NCI-H2227 (cell line): Measurements from ENCODE around the gene CTR9.
A peak's percentile ranks its signal among the peaks of the same experiment; 100 is the strongest.

Source experiments
- DNase-seq: peaks from one replicate; lab custom pipeline; 2025; ENCODE audit not compliant: unreplicated experiment; lab: John Stamatoyannopoulos, UW

The CTR9 gene

DNA sequence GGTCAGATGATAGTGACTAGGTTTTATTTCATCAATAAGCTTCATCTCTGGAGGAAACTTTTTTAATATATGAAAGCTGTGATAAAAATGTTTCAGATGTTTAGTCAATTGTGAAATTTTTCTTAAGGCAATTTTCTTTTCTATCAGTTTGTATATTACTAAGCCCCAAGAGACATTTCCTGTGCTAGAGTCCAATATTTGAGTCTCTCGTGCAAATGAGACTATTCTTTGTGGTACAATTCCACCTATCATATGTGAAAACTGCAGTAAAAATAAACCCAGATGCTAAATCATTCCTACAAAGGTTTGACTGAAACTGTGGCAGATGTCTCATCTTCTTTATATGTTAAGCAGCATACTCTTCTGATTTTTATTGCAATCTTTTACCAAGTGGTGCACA, 28.0 kb downstream of the CTR9 start:
- no peak for DNase-seq

DNA sequence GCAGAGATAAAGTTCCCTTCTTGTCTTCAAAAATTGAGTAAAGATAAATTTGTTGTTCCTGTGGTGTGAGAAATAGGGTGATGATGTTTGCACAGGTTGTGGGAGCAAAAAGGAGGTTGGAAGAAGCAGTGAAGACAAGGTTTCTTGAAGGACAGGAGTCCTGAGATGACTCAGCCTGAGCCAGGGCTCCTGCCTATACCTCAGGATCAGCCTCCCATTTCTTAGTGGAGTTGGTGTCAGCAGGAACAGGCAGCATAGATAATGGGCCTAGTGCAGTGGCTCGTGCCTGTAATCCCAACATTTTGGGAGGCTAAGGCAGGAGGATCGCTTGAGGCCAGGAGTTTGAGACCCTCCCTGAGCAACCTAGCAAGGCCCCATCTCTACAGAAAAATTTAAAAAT, 29.0 kb downstream of the CTR9 start:
- DNase-seq = no peak

DNA sequence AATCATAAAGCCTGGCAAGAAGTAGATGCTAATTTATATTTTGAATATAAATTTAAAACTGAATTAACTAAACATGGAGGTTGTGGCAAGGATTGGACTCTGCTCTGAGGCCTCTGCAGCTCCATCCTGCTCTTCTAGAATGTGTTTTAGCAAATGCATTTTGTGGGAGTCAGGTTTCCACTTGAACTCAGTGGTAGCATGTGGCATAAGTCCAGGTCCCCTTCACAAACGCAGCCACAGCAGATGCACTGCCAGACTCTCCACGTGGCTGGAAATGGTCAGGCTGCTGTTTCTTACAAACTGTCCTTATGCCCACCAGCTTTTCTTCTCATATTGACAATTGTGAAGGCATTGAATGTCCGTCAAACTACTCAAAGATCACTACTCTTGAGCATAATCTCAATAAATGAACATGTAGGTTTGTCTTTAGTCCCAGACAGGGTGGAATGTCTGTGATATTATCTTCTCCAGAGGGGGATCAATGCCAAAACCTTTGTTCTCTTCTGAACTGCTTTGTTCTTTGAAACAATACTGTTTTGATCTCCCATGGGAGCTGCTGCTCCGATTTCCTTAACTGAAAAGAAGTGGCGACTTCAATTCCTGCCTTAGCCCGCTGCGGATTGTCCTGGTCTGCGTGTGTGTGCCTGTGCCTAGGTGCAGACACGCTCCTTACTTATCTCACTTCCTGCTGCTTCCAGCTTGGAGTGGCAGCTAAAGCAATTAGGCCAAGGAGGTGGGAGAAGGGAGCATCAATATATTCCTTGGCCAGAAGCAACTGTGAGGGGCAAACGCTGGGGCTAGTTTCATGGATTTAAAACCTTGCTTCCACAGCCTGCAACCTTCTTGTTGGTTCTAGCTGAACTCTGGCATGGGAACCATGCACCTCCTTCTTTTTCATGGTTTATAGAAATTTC, 33.4 kb downstream of the CTR9 start:
- DNase-seq = peak; percentile 7

DNA sequence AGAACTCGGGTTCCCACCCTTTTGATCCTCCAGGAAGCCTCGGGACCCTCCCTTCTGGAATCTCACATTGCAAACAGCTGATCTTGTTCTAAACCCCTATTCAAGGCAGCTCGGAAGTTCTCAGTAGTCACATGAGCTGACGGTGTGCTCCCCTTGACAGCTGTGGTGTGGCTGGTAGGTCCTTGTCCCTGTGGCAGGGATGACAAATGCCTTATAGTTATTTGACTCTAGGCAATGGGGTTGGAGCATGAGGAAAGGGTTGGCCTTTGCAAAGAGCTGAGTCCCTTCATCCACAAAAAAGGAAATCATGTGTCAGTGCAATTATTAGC, 34.1 kb downstream of the CTR9 start:
- DNase-seq = no peak

DNA sequence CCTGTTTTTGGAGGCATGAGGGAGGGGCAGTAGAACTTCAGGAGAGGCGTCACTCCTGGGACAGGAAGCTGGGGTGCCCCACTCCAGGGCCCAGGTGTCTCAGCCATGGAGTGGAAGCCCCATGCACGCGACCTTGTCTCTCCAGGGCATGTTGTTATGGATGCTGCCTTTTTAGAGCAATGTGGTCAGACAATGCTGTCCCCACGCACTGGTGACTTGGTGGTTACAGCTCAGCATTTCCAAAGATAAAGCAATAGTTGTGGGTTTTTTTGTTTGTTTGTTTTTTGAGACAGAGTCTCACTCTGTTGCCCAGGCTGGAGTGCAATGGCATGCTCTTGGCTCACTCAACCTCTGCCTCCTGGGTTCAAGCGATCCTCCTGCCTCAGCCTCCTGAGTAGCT, 35.4 kb downstream of the CTR9 start:
- DNase-seq = no peak

DNA sequence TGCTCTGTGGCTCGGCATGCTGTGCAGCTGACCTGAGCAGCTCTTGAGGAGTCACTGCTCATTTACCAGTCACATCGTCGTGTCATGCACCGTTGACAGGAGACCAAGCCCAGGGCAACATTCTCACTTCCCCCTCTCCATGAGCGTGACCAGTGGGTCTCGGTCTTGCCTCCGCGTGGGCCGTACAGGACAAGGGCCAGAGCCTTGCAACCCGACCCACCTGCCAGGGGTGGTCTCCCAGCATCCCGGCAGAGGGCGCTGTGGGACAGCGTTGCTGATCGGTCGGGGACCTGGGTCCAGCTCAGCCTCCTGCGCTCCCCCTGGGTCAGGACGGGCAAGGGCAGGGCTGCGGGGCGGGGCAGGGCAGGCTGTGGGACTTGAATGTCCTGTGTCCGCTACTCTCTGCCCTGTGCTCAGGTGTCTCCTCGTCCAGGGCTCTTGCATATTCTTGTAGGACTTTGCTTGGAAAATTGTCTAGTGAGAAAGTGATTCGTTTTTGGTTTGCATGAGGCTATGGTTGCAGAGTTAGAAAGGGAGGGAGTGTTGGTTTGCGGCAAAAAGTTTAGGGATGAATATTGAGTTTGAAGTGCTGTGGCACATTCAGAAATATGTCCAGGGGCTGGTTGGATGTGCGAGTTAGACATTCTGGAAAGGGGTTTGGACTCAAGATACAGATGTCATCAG, 41.5 kb downstream of the CTR9 start:
- peak; percentile 68 for DNase-seq

DNA sequence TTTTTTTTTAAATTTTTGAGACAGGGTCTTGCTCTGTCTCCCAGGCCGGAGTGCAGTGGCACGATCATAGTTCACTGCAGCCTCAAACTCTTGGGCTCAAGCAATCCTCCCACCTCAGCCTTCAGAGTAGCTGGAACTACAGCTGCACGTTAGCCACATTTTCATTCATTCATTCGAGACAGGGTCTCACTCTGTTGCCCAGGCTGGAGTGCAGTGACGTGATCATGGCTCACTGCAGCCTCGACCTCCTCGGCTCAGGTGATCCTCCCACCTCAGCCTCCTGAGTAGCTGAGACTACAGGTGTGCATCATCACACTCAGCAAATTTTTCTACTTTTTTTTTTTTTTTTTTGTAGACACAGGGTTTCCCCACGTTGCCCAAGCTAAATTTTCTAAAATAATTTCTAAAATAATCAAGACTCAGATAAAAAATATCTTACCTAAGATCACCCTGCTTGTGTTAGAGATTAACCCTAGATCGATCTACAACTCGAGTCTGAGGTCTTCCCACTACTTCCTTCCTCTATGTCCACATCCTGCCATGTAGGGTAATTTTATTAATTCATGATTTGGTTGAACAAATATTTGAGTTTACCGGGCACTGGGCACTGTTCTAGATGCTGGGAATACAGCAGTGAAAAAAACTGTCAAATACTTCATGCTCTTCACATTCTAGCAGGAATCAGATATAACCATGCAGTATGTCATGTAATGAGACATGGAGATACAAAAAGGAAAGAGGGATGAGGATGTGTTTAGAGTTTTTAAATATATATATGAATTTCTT, 42.6 kb downstream of the CTR9 start:
- DNase-seq = no peak

DNA sequence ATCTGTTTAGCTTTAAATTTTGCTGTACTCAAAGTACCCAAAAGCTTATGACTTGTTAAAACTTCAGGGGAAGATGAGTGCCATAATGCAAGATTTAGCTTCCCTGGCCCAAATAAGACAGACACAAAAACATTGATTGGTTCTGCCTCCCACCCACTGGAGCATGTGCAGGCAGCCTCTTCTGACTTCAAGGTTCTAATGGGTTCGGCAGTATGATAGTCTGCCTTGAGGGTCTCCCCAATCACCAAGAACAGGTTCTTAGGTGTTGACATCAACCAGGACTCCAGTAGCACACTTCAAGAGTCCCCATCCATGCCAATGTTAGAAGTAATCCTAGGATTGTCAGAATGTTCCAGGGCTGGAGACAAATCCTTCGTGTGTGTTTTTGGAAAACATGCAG, 45.1 kb downstream of the CTR9 start:
- no peak for DNase-seq

DNA sequence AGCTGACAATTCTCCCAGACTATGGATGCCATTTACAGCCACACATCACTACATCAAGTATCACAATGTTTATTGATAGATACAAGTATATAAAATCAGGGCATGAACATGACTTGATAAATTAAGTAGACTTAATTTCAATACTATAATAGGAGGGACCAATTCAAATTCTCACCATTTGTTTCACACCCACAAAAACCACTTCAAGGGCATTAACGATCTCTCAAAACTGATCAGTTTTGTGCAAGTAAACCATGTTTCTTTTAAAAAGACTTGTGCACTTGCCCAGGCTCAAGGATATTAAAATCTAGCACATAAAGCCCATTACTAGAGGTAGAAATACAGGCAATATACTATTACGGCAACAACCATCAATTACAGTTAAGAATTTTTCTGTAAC, 46.0 kb downstream of the CTR9 start:
- DNase-seq = no peak

DNA sequence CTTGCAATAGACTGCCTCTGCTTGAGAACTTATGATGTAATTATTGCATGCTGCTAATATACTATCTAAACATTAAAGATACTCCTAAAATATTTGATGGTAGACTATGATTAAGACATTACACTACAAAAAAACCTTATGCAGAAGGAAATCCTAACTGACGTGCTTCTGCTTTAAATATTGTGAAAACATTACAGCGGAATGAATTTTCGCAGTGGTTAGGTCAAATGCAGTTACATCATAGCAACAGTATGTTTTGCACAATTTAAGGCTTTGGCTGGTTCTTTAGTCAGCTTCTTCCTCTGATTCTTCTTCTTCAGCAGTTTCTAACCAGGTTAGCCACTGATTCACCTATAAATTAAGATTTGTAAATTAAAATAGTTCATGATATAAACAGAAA, 46.5 kb downstream of the CTR9 start:
- DNase-seq = no peak

DNA sequence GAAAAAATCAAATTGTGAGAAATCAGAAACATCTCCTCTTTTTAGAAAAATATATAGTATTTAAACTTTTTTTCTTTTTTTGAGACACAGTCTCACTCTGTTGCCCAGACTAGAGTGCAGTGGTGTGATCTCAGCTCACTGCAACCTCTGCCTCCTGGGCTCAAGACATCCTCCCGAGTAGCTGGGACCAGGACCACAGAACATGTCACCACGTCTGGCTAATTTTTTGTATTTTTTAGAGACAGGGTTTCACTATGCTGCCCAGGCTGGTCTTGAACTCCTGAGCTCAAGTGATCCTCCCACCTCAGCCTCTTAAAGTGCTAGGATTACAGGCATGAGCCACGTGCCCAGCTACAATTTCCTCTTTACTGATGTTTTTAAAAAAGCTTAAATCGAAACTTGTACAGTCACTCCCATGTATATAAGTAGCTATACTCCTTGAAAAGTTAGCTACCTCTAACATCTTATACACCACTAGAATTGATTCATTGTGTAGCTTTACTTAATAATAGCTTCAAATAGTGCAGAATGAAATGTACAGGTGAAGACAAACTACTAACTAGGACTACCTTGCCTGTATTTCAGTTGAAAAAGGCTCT, 47.4 kb downstream of the CTR9 start:
- DNase-seq = no peak

DNA sequence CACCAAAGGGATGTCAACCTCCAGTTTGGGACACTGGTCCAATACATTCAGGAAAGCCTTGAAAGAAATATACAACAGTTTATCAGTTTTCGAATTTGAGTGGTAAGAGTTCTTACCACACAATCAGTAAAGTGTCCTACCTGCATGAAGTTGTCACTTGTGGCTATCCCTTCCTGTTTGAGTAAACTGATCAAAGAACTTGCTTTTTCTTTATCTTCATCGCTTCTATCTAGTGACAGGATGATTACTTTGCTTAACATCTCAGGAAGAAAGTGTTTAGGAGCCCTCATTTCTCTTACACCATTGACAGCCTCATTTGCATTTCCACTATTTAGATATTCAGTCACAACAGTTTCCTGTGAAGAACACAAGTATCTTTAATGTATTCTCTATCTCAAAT, 49.2 kb downstream of the CTR9 start:
- DNase-seq = no peak

DNA sequence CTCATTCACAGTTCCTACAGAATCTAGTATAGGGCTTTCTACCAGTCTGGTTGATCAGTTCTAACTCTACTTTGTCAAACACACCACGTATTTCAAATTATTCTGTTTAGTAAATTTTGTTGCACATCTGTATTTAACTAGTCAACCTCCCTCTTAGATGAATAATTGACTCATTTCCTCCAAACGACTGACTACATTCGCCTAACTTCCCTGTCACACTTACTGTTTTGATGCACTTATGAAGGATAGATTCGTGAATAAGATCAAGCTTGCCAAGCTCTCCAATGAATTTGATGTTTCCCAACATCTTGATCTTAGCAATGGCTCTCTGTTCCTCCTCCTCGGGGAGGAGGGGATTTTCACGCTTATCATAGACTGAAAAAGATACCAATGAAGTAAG, 52.6 kb downstream of the CTR9 start:
- DNase-seq = no peak

DNA sequence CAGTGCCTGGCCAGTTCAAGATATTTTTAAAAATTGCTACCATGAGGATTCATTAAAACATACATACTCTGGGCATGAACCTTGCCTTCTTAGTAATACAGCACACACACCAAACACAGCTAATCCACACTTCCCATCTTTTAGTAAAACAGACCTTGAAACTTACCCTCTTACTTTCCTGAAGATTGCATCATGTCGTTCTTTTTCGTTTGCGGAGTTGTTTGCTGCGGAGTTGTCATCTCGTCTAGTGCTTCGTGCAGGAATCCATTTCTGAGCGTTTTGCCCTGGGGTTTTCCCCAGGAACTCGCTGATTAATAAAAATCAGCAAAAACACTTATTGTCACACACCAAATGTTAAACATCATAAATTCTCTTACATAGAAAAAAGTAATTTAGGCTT, 54.7 kb downstream of the CTR9 start:
- no peak for DNase-seq

DNA sequence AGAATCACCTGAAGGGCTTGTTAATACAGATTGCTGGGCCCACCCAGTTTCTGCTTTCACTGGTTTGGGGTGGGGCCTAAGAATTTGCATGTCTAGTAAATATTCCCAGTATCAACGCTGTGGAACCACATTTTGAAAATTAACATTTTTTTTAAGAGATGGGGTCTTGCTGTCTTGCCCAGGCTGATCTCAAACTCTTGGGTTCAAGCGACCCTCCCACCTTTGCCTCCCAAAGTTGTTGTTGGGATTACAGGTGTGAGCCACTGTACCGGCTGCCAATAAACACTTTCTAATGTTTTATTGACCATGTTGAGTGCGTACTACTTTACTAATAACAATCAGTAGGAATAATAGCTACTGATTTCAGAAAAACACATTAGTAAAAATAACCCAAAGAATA, 55.2 kb downstream of the CTR9 start:
- DNase-seq = no peak

DNA sequence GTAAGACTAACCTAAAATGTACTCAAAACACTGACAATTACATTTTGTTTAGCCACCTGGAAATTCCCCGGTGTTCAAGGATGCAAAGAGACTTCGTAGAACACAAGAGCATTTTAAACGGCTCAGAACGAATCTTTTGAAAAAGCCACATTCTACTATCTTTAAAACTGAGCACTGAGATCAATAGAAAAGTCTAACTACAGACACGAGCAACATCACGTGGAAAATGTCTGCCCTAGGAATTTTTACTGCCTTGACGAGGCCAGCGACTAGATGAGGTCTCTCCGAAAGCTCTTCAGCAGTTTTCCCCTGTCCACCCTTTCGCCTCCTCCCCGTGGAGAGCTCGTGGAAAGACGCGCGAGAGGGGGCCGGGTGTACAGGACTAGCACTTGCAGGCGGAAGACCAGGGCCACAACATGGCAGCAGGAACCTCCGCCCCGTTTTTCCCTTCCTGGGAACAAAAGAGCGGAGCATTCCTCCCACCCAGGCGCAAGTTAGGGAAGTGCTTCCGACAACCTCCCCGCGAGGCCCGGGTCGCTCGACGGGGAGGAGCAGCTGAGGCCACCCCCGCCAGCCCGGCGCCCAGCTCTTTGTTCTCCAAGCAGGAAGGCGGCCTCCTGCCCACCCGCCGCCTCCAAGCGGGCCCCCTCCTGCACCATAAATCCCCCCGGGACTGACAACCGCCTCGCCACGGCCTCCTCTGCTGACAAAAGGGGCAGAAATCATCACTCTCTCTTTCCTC, 56.6 kb downstream of the CTR9 start:
- peak; percentile 80 for DNase-seq

DNA sequence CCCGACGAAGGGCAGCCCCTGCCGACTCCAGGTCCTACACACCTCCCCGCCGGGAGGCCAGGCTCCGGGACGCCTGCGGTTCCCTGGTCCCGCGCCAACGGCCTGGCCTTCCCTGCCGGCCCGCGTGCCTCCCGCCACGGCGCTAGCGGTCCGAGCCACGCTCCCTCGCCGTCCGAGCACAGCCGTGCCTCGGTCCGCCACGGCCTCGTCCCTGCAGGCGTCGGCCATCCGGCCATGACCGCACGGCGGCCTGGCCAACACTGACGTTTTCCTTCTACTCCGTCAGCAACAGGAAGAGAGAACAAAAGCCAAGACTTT, 57.1 kb downstream of the CTR9 start:
- no peak for DNase-seq

DNA sequence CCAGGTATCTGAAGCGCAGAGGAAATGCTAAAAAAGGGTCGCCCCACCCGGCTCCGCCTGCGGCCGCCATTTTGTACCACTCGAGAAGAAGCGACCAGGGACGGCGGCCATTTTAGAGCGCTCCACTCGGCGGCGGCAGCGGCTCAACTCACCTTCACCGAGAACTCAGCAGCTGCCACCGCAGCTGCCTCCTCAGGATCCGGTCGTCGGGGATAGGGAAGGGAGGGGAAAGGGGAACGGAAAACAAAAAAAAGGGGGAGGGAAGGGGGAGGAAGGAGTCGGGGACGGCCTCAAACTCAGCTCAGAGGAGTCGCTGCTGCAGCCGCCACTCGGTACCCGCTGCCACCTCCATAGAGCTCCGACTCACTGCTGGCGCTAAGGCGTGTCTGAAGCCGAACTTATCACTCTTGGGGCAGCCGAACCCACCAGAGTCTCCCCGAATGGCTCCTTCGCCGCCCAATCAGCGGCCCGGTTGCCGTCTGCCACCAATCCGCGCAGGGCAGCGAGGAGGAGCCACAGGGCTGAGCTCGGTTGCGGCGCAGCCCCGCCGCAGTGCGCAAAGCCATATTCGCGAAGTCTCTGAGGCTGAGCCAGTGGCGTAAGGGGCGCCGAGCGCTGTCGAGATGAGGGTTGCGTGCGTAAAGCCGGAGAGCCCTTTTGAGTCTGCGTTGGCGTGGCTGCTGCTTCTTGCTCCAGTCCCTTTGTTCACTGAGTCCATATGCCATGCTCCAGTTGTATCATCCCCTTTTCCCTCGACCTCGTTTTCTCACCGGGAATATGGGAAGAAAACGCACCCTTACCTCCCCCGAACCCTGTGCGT, 57.7 kb downstream of the CTR9 start, which contains the start of gene EIF4G2:
EIF4G2 (minus strand) TSS at position 374 of the 820 bp plus-strand sequence.
- peak; percentile 99 for DNase-seq

DNA sequence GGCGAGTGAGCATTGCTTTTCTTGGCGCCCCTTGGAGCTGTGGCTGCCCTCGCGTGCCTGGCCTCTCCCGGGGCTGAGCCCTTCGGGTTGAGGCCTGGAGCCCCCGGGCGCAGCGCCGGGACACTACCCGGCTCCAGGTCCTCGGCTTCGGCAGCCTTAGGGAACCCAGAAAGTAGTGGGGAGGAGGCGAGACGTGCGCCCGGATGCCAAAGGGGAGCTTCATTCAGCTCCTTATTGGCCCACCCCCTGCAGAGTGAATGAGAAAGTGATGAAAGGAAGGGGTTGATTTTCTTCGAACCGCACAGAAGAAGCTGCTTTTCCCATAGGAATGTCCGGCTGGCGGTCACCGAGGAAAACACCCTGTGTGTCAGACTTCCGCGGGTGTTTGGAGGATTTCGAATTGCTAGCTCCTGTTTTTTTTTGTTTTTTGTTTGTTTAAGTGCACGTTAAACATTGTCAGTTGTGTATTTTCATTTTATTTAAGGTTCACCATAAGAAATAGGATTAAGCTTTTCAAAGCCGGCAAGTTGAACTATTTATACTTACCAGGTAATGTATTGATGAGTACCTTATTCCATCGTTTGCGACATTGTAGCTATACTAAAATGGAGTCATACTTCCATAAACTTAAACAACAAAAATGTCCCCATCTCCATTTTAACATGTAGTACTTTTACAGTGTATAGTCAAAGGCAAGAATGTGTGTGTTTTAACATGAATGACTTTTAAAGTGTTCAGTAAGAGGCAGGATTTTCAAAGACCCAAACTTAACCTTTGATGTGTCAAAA, 58.5 kb downstream of the CTR9 start:
- DNase-seq = peak; percentile 82
